Measurements from ENCODE around the gene EXOC4.
"Not testable (repeated sequence)": the region's sequence is repeated elsewhere in the genome, so short reads cannot be mapped to it uniquely, and the experiment has no call there.

The EXOC4 gene

DNA sequence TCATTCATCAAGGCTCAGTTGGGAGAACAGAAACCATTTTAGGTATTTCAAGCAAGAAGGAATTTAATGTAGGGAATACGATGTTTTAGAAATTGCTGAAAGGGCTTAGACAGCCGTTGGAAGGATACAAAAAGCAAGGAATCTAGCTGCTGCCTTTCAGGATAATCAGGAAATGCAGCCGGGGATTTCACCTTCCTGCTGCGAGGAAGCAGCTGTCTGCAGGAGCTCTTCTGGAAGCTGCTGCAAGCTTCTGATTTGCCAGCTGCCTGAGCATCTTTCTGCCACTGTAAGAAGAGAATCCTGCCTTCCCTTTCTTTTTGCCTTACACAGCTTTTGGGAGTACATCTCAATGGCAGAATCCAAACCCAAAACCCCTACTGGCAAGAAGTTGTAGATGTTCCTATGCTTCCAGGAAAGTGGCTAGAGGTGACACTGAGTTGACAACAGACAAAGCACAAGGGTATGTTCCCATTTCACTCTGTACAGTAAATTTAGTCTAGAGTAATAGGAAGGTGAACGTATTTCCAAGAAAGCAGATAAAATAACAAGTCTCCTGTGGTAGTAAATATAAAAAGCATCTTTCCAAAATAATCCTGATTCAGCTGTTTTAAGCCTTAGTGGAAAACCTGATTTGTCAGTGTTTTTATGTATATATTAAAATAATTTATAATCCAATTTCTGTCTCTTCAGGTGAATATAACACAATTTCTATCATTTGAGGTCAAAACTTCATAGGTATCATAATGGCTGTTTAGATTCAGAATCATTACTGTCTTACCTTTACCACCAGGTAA, 725.8 kb downstream of the EXOC4 start:
- DNase-seq (ENCODE audit: low spot score), result peak; percentile 6

DNA sequence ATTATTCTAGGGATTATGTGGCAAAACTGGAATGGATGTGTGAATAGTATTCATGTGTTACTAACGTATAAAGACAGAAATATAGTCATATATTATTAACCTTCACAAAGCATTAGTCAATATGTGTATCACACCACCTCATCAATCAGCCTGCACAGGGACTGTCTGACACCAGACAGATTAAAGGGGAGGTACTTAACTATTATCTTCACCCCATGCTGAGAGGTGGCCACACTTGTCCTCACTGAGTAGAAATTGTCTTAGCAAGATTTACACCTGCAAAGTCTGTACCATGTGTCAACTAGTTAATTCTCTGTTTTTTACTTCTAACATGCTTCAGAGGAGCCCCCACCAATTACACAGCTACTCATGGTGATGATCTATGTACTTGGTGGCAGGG, 727.9 kb downstream of the EXOC4 start:
- no peak for DNase-seq (ENCODE audit: low spot score)

- DNase-seq (ENCODE audit: low spot score), result no peak
Observed at GRCh38 chr7:133983685-133984419, 731.0 kb downstream of the EXOC4 start.

- no peak for DNase-seq (ENCODE audit: low spot score)
Observed at GRCh38 chr7:133985300-133985699, 732.4 kb downstream of the EXOC4 start.

DNA sequence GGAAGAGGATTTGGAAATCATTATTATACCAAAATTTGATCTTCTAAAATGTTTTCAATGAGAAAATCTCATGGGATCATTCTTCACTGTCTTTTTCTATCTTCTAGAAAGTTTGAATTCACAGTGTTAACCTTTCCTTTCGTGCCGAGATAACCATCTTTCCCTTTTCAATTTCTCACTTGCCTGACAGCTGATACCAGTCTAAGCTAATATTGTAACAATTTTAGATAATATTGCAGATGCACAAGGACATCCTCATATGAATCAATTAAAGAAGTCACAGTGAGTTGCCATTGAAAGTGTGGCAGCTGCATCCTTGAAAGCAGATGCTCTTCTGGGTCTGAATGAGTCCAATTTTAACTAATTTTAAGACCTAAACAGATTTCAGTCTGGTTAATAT, 734.7 kb downstream of the EXOC4 start:
- DNase-seq (ENCODE audit: low spot score), result no peak

DNA sequence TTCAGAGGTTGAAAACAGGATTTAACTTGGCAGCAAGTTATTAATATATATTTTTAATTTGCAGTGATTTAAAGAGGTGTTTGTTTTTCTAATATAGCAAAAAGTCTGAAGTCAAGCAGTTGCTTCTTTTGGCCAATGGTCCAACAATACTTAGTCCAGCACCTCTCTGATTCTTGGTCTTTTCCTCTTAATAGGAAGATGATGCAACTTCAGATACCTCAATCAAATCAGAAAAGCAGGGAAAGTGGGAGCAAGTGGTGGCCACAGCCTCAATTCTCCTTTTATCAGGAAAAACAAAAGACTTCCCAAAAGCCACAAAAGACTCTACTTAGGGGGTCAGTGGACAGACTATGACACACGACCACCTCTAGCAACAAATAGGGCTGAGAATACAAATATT, 740.7 kb downstream of the EXOC4 start:
- DNase-seq (ENCODE audit: low spot score), result no peak

GRCh38 chr7:133994100-133994499, 741.2 kb downstream of the EXOC4 start:
- not testable (repeated sequence) for DNase-seq (ENCODE audit: low spot score)

DNA sequence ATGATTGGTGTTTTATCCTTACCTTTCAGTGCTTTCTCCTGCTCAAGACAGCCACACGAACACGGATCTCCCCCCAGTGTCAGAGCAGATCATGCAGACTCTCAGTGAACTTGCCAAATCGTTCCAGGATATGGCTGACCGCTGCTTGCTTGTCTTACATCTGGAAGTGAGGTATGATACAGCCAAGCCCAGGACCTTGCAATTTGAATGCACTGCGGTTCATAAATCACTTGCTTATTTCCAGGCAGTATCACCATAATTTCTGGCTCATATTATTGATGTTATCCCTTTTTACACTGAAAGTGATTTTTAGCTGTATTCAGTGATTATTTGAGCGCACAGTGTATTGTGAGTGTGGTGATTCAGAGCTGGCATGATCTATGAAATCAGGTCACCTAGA, 744.6 kb downstream of the EXOC4 start:
- no peak for DNase-seq (ENCODE audit: low spot score)

DNA sequence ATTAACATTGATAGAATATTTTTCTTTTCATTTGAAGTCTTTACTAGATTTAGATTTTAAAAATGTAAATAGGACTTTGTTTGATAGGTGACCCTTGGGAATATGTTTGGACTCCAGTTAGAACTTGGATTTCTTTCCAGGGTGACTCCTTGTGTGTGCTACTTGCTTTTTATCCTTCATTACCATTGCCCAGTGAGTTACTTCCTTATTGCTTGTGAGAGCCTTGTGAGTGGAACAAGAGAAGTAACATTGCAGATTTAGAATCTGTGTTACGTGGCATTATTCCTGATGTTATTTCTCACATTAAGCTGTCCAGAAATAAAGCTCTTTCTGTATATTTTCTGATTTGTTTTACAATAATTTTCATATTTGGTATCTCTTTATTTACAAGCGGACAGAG, 746.3 kb downstream of the EXOC4 start:
- DNase-seq (ENCODE audit: low spot score), result no peak

- no peak for DNase-seq (ENCODE audit: low spot score)
Observed at GRCh38 chr7:134004829-134005505, 752.1 kb downstream of the EXOC4 start.

GRCh38 chr7:134009314-134010110, 756.6 kb downstream of the EXOC4 start:
- no peak for DNase-seq (ENCODE audit: low spot score)

DNA sequence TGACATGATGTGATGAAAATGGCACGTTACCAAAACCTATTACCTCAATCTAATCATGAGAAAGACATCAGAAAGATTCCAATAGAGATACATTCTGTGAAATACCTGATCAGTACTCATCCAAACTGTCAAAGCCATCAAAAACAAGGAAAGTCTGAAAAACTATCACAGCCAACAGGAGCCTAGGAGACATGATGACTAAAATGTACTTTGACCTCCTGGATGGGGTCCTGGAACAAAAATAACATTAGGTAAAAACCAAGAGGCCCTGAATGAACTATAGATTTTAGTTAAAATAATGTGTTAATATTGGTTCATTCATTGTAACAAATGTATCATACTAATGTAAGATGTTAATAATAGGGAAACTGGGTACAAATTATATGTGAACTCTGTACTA, 760.4 kb downstream of the EXOC4 start:
- no peak for DNase-seq (ENCODE audit: low spot score)

- DNase-seq (ENCODE audit: low spot score), result no peak
Observed at GRCh38 chr7:134014935-134015334, 762.1 kb downstream of the EXOC4 start.

DNA sequence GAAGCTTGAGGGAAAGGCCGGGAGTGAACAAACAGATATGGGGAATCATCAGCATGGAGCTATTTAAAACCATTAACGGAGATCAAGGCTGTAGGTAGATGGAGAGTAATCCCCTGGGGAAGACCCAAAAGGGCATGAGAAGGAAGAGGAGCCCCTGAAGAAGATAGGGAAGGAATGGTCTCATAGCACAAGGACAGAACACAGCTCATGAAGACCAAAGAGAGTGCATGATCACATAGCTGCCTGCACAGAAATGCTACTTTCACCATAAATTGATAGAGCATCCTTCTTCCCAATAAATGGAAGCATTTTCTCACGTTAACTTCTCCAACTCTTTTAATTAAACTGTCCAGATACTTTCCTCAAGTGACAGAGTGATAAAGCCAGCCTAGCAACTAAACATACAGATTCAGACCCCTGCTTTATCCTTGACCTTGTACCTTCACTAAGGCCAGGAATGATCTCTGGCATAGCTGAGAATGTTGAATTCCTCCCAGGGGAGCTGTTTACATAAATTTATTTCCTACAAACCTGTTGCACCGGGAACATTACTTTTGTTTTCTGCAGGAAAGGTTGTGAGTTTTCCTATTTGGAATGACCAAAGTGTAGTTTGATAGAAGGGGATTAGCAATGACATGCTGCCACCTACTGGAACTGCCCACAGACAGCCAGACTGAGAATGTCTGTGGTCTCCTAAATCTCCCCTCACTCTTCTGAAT, 763.5 kb downstream of the EXOC4 start:
- DNase-seq (ENCODE audit: low spot score), result peak; percentile 59

- no peak for DNase-seq (ENCODE audit: low spot score)
Observed at GRCh38 chr7:134016942-134017303, 764.0 kb downstream of the EXOC4 start.

DNA sequence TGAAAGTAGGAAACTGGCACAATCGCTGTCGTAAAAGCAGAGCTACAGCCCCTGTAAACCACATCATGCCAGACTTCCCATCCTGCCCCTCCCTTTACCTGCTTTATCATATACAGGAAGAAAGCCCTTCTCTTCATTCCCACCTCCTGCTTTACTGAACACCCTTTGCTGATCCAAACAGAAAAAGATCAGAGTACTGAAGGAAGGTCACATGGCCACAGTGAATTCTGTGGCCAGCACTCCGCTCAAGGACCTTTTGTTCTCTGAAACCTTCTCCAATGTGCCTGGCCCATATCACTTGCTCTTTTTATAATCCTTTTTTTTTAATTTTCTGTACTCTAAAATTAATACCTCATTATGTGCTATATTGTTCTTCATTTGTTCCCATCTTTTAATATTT, 765.4 kb downstream of the EXOC4 start:
- DNase-seq (ENCODE audit: low spot score), result peak; percentile 82

GRCh38 chr7:134019251-134019650, 766.4 kb downstream of the EXOC4 start:
- no peak for DNase-seq (ENCODE audit: low spot score)

- no peak for DNase-seq (ENCODE audit: low spot score)
Observed at GRCh38 chr7:134021836-134022235, 769.0 kb downstream of the EXOC4 start.

DNA sequence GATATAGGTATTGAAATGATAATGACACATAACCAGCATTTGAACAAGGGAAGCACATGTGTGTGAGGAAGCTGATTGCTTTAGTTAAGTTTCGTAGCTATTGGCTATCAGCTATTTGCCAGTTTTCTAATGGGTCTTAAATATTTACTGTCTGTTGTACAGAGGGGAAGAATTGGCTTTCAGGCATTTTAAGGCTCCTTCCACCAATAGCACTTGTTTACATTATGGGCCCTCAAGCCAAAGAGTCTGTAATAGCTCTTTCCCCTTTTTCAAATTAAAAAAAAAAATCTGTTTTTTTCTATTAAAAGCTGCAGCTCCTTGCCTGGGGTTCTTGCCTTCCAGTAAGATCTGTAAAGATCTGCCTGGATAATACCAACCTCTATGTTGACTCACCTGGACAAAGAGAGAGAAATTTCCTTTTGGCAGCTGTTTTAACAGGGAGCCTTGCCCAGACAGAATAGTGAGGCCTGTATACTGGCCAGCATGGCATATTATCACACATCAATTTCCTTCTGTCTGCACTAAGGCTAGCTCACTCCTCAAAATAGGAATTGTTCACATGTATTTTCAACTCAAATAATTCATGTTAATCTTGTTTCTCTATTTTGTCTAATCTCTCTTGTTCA, 769.5 kb downstream of the EXOC4 start:
- peak; percentile 25 for DNase-seq (ENCODE audit: low spot score)

DNA sequence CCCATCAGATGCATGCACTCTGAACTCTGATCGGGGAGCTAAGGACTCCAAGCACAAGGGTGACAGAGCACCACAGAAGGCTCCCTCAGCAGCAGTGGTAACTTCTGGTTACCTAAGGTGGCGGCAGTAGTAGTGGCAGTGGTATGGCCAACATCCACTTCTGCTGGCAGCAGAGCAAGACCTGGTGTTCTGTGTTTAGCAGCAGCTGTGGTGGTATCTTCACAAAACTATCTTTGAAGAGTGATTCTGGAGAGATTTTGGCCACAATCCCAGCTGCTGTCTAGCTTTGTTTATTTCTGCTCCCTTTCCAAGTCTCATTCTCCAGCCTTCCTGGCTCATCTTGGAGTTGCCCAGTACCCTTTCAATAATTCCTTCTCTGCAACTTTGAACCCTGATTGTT, 771.9 kb downstream of the EXOC4 start:
- peak; percentile 54 for DNase-seq (ENCODE audit: low spot score)

GRCh38 chr7:134028853-134029252, 776.0 kb downstream of the EXOC4 start:
- DNase-seq (ENCODE audit: low spot score), result no peak

Data from pons (tissue), 1 donor.